DOHH2 (cell line): ENCODE results near the gene SMARCAD1.

Experiments
- EZH2phosphoT487 ChIP-seq: fragments of 200-600 bp; sonication (generic); IDR thresholded peaks from 2 replicates; pipeline ENCODE4 v1.6.1; 2017; ENCODE audit warnings: borderline replicate concordance, mild to moderate bottlenecking, antibody characterized with exemption, low read length, moderate library complexity, mixed read lengths
- TF ChIP-seq, protein P1 (sequence below): fragments of 200-600 bp; sonication (generic); IDR thresholded peaks from one replicate; pipeline ENCODE4 v1.5.1; 2014; ENCODE audit warnings: antibody characterized with exemption, mild to moderate bottlenecking, low read depth, low read length; ENCODE audit not compliant: poor library complexity, severe bottlenecking

DNA sequence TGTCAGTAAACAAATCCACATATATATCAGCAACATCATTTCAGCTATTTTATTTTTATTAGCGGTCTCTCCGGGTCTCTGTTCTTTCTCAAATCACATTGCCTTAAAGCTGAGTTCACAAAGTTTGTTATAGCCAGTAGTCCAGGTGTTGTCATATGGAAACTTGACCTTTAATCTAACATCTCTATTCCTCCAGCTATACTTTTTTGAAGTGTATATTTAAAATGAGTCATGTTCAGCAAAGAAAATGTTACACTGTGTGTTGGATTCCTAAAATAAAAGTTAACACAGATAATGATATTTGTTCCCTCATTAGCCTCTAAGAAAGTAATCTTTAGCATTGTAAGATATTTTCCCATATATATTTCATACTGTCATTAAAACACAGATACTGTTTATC, 63.6 kb downstream of the SMARCAD1 start:
- TF ChIP-seq, protein P1, sequence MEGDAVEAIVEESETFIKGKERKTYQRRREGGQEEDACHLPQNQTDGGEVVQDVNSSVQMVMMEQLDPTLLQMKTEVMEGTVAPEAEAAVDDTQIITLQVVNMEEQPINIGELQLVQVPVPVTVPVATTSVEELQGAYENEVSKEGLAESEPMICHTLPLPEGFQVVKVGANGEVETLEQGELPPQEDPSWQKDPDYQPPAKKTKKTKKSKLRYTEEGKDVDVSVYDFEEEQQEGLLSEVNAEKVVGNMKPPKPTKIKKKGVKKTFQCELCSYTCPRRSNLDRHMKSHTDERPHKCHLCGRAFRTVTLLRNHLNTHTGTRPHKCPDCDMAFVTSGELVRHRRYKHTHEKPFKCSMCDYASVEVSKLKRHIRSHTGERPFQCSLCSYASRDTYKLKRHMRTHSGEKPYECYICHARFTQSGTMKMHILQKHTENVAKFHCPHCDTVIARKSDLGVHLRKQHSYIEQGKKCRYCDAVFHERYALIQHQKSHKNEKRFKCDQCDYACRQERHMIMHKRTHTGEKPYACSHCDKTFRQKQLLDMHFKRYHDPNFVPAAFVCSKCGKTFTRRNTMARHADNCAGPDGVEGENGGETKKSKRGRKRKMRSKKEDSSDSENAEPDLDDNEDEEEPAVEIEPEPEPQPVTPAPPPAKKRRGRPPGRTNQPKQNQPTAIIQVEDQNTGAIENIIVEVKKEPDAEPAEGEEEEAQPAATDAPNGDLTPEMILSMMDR, result no peak
- TF ChIP-seq EZH2phosphoT487, result no peak
